H9 (cell line): Measurements from ENCODE around the gene NAA35. TPM values are rescaled to one million over a fixed set of nuclear protein-coding genes. Genes with fewer than 3 reads are reported as not detected.
"Not testable (repeated sequence)": the region's sequence is repeated elsewhere in the genome, so short reads cannot be mapped to it uniquely, and the experiment has no call there.

Experiments
- DNase-seq: peaks from one replicate; pipeline ENCODE4 v3.0.0-alpha.2; 2017
- H2AFZ ChIP-seq: one replicate; pipeline ENCODE4 v1.6.1; 2013; ENCODE audit warnings: mild to moderate bottlenecking, low read length, control low read depth, moderate library complexity
- H2AK5ac ChIP-seq: 2 replicates; pipeline ENCODE4 v1.6.1; 2013; ENCODE audit warnings: low read length, control low read depth, mixed read lengths; ENCODE audit not compliant: insufficient read length
- H2BK120ac ChIP-seq: one replicate; pipeline ENCODE4 v1.6.1; 2013; ENCODE audit warnings: low read depth, mild to moderate bottlenecking, low read length, control low read depth, inconsistent platforms; ENCODE audit not compliant: poor library complexity, severe bottlenecking
- H2BK12ac ChIP-seq: 2 replicates; pipeline ENCODE4 v1.6.1; 2013; ENCODE audit warnings: low read length, control low read depth, mixed read lengths, low read depth; ENCODE audit not compliant: insufficient read length
- H2BK15ac ChIP-seq: 2 replicates; pipeline ENCODE4 v1.6.1; 2013; ENCODE audit warnings: low read depth, low read length, control low read depth
- H2BK20ac ChIP-seq: one replicate; pipeline ENCODE4 v1.6.1; 2013; ENCODE audit warnings: low read depth, mild to moderate bottlenecking, low read length, control low read depth, inconsistent platforms; ENCODE audit not compliant: poor library complexity, severe bottlenecking
- H2BK5ac ChIP-seq: 2 replicates; pipeline ENCODE4 v1.6.1; 2013; ENCODE audit warnings: low read length, control low read depth, mixed read lengths; ENCODE audit not compliant: insufficient read length
- H3K14ac ChIP-seq: 2 replicates; pipeline ENCODE4 v1.6.1; 2013; ENCODE audit warnings: low read length, control low read depth; ENCODE audit not compliant: insufficient read depth
- H3K18ac ChIP-seq: 2 replicates; pipeline ENCODE4 v1.6.1; 2013; ENCODE audit warnings: low read depth, mild to moderate bottlenecking, mixed read lengths, low read length, control low read depth; ENCODE audit not compliant: insufficient read length
- H3K23ac ChIP-seq: 2 replicates; pipeline ENCODE4 v1.6.1; 2013; ENCODE audit warnings: low read length, control low read depth, mixed read lengths, low read depth; ENCODE audit not compliant: insufficient read length
- H3K23me2 ChIP-seq: 2 replicates; pipeline ENCODE4 v1.6.1; 2013; ENCODE audit warnings: low read depth, mild to moderate bottlenecking, mixed read lengths, low read length, control low read depth; ENCODE audit not compliant: insufficient read length, poor library complexity, severe bottlenecking
- H3K27ac ChIP-seq: 2 replicates; pipeline ENCODE4 v1.5.1; 2013; ENCODE audit warnings: low read length, control low read depth, mixed read lengths, low read depth; ENCODE audit not compliant: insufficient read length
- H3K27me3 ChIP-seq: 2 replicates; pipeline ENCODE4 v1.6.1; 2013; ENCODE audit warnings: low read length, control low read depth, inconsistent platforms; ENCODE audit not compliant: insufficient read depth
- H3K4ac ChIP-seq: 2 replicates; pipeline ENCODE4 v1.6.1; 2013; ENCODE audit warnings: low read depth, mild to moderate bottlenecking, control low read depth, inconsistent platforms, low read length, moderate library complexity
- H3K4me1 ChIP-seq: 2 replicates; pipeline ENCODE4 v1.6.1; 2013; ENCODE audit warnings: low read length, control low read depth, inconsistent platforms; ENCODE audit not compliant: insufficient read depth
- H3K4me2 ChIP-seq: 2 replicates; pipeline ENCODE4 v1.6.1; 2013; ENCODE audit warnings: low read length, control low read depth, mixed read lengths; ENCODE audit not compliant: insufficient read length, insufficient read depth
- H3K56ac ChIP-seq: 2 replicates; pipeline ENCODE4 v1.6.1; 2013; ENCODE audit warnings: low read depth, mild to moderate bottlenecking, mixed read lengths, low read length, control low read depth; ENCODE audit not compliant: insufficient read length
- H3K79me1 ChIP-seq: 2 replicates; pipeline ENCODE4 v1.6.1; 2013; ENCODE audit warnings: low read depth, mild to moderate bottlenecking, moderate library complexity, low read length, control low read depth, inconsistent platforms; ENCODE audit not compliant: insufficient read depth, poor library complexity, severe bottlenecking
- H3K79me2 ChIP-seq: 2 replicates; pipeline ENCODE4 v1.6.1; 2013; ENCODE audit warnings: low read length, control low read depth, inconsistent platforms; ENCODE audit not compliant: insufficient read depth
- H3K9ac ChIP-seq: 2 replicates; pipeline ENCODE4 v1.6.1; 2013; ENCODE audit warnings: low read length, control low read depth, mixed read lengths; ENCODE audit not compliant: insufficient read length; ENCODE audit errors: extremely low read depth
- H3K9me3 ChIP-seq: one replicate; pipeline ENCODE4 v1.6.1; 2013; ENCODE audit warnings: low read depth, low read length, inconsistent platforms; ENCODE audit not compliant: control insufficient read depth
- H3T11ph ChIP-seq: one replicate; pipeline ENCODE4 v1.6.1; 2013; ENCODE audit warnings: mild to moderate bottlenecking, low read length, control low read depth, inconsistent platforms
- H4K20me1 ChIP-seq: one replicate; pipeline ENCODE4 v1.6.1; 2013; ENCODE audit not compliant: control insufficient read depth, insufficient read length, insufficient read depth
- H4K5ac ChIP-seq: 2 replicates; pipeline ENCODE4 v1.6.1; 2013; ENCODE audit warnings: low read depth, mild to moderate bottlenecking, mixed read lengths, low read length, control low read depth; ENCODE audit not compliant: insufficient read length
- H4K8ac ChIP-seq: replicated peaks from 2 replicates; pipeline ENCODE4 v1.6.1; 2013; ENCODE audit warnings: low read length, control low read depth, mixed read lengths, low read depth; ENCODE audit not compliant: insufficient read length
- H4K91ac ChIP-seq: 2 replicates; pipeline ENCODE4 v1.6.1; 2013; ENCODE audit warnings: low read depth, mild to moderate bottlenecking, moderate library complexity, mixed read lengths, low read length, control low read depth; ENCODE audit not compliant: insufficient read length
- H3K27ac Mint-ChIP-seq, 3 experiments: 2 replicates in 2 of 3; 3 replicates in 1 of 3; pipeline ENCODE4 v1.8.0; 2020 to 2021; ENCODE audit warnings: mixed read lengths in 3 of 3, mild to moderate bottlenecking in 1 of 3, moderate library complexity in 1 of 3
- H3K27me3 Mint-ChIP-seq: 2 replicates; pipeline ENCODE4 v1.8.0; 2021; ENCODE audit warnings: low read depth, mild to moderate bottlenecking, moderate library complexity, mixed read lengths
- H3K36me3 Mint-ChIP-seq, 3 experiments: 2 replicates in 2 of 3; 3 replicates in 1 of 3; pipeline ENCODE4 v1.8.0; 2020 to 2021; ENCODE audit warnings: low read depth in 3 of 3, mixed read lengths in 3 of 3; ENCODE audit not compliant: insufficient read depth in 1 of 3
- H3K4me1 Mint-ChIP-seq, 2 experiments: 2 replicates each; pipeline ENCODE4 v1.8.0; 2020; ENCODE audit warnings: mixed read lengths in 2 of 2
- H3K4me3 Mint-ChIP-seq, 2 experiments: 2 replicates in 1 of 2; 3 replicates in 1 of 2; pipeline ENCODE4 v1.8.0; 2020 to 2021; ENCODE audit warnings: mild to moderate bottlenecking in 2 of 2, mixed read lengths in 2 of 2, moderate library complexity in 1 of 2
- H3K9me3 Mint-ChIP-seq, 2 experiments: 2 replicates in 1 of 2; 3 replicates in 1 of 2; pipeline ENCODE4 v1.8.0; 2020; ENCODE audit warnings: mild to moderate bottlenecking in 2 of 2, mixed read lengths in 2 of 2, moderate library complexity in 1 of 2
- WGBS: extraction: QIAGEN DNeasy Blood & Tissue Kit; methylation state at CpG from one replicate; pipeline ENCODE4 v1.1.7; 2013; ENCODE audit warnings: missing lambda C conversion rate, low lambda C conversion rate, mixed read lengths; ENCODE audit not compliant: insufficient read length; ENCODE audit errors: extremely low coverage; 5-methylcytosine and 5-hydroxymethylcytosine counted together
- total RNA-seq: library from RNA; stranded (reverse); gene quantifications from 2 replicates; pipeline ENCODE4 v1.2.1, GENCODE V29; 2021
- TF ChIP-seq, protein P1 (sequence below): fragments of 200-600 bp; sonication (generic); conservative IDR thresholded peaks from 3 replicates; pipeline ENCODE4 v1.8.0; 2021; ENCODE audit warnings: antibody characterized with exemption, mild to moderate bottlenecking

Gene NAA35
- total RNA-seq, 1 experiment from 2014 or later, result 38.6 TPM

DNA sequence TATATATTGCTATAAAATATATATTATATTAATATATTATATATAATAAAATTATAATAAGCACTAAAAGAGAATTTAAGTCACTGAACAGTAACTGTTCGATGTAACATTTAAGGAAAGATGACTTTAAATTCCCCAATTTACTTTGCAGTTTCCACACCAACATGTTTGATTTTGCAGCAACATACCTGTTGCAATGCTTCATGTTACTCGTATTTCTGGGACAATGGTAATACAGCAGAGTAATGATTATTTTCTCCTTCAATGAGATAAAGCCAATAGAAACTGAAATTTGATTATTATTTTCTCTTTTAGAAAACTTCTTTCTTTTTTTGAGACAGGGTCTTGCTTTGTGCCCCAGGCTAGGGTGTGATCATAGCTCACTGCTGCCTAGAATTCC is 9.5 kb upstream of the NAA35 start:
- Histone ChIP-seq H2BK15ac (no peak overlapping the region), H4K5ac (no peak overlapping the region), H3K9me3 (no peaks in the 10 kb centered on the region), H2AFZ (no peak overlapping the region), H3K23ac (no peak overlapping the region), H3K4ac (no peak overlapping the region), H3K27ac (no peak overlapping the region), H2BK12ac (no peak overlapping the region), H3K79me1 (no peaks in the 10 kb centered on the region), H2BK120ac (no peak overlapping the region), H4K8ac (no peak overlapping the region), H4K91ac (no peak overlapping the region), H3K23me2 (no peaks in the 10 kb centered on the region), H3K14ac (no peak overlapping the region), H3T11ph (no peak overlapping the region), H2BK5ac (no peak overlapping the region), H2AK5ac (no peak overlapping the region), H3K4me2 (no peak overlapping the region), H3K4me1 (no peaks in the 10 kb centered on the region), H3K27me3 (no peaks in the 10 kb centered on the region), H3K79me2 (no peaks in the 10 kb centered on the region), H3K56ac (no peak overlapping the region), H4K20me1 (no peaks in the 10 kb centered on the region), H3K9ac (no peak overlapping the region), H3K18ac (no peak overlapping the region), H2BK20ac (no peak overlapping the region)
- TF ChIP-seq, protein P1, sequence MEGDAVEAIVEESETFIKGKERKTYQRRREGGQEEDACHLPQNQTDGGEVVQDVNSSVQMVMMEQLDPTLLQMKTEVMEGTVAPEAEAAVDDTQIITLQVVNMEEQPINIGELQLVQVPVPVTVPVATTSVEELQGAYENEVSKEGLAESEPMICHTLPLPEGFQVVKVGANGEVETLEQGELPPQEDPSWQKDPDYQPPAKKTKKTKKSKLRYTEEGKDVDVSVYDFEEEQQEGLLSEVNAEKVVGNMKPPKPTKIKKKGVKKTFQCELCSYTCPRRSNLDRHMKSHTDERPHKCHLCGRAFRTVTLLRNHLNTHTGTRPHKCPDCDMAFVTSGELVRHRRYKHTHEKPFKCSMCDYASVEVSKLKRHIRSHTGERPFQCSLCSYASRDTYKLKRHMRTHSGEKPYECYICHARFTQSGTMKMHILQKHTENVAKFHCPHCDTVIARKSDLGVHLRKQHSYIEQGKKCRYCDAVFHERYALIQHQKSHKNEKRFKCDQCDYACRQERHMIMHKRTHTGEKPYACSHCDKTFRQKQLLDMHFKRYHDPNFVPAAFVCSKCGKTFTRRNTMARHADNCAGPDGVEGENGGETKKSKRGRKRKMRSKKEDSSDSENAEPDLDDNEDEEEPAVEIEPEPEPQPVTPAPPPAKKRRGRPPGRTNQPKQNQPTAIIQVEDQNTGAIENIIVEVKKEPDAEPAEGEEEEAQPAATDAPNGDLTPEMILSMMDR, result no peak
- Mint-ChIP-seq H3K36me3 (no peaks in the 10 kb centered on the region), H3K4me1 (0 out of 4 replicates have a peak, but pooled peaks cover 0 to 3% of the 10 kb centered on the region in 2 experiments), H3K27ac (no peak overlapping the region), H3K9me3 (no peaks in the 10 kb centered on the region), H3K27me3 (no peaks in the 10 kb centered on the region), H3K4me3 (no peak overlapping the region)
- WGBS, result no CpG with 5 or more reads among the region's 2 CpGs
- DNase-seq, result no peak

DNA sequence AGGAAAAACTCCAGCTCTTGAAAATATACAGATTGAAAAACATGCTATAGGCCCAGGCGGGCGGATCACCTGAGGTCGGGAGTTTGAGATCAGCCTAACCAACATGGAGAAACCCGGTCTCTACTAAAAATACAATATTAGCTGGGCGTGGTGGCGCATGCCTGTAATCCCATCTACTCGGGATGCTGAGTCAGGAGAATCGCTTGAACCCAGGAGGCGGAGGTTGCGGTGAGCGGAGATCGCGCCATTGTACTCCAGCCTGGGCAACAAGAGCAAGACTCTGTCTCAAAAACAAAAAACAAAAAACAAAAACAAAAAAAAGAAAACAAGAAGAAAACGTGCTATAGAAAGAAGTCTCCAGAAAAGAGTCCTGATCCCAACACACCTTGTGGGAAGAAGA is 5.0 kb upstream of the NAA35 start:
- H3K9me3 ChIP-seq, H3K4ac ChIP-seq, H4K20me1 ChIP-seq, H3K9ac ChIP-seq, H2BK15ac ChIP-seq, H4K8ac ChIP-seq, H3T11ph ChIP-seq, H3K27me3 ChIP-seq, H3K18ac ChIP-seq, H3K23ac ChIP-seq, H2BK12ac ChIP-seq, H3K27ac ChIP-seq, H3K4me1 Mint-ChIP-seq, H3K79me2 ChIP-seq, H3K4me1 ChIP-seq, H2BK5ac ChIP-seq, H3K9me3 Mint-ChIP-seq, H2BK120ac ChIP-seq, DNase-seq, H3K14ac ChIP-seq, H3K36me3 Mint-ChIP-seq, H3K23me2 ChIP-seq, H3K4me2 ChIP-seq, H3K27ac Mint-ChIP-seq, H3K79me1 ChIP-seq, H4K5ac ChIP-seq, H3K56ac ChIP-seq, H3K27me3 Mint-ChIP-seq, H2AFZ ChIP-seq, H3K4me3 Mint-ChIP-seq, H4K91ac ChIP-seq, H2BK20ac ChIP-seq, H2AK5ac ChIP-seq: not testable (repeated sequence)
- no CpG with 5 or more reads among the region's 14 CpGs for WGBS
